Spinal cord (tissue), 10 donors: ENCODE measurements around the gene CYB5A. TPM values are rescaled to one million over a fixed set of nuclear protein-coding genes. Genes with fewer than 3 reads are reported as not detected.
"Not testable (repeated sequence)": the region's sequence is repeated elsewhere in the genome, so short reads cannot be mapped to it uniquely, and the experiment has no call there.

Experiments
- DNase-seq, 6 donors: peaks; one replicate each; pipeline versions ENCODE4 v3.0.0 to v3.0.0-alpha.2; 2013 to 2015; ENCODE audit warnings: low spot score in 6 of 6, low read depth in 4 of 6
- H3K27ac ChIP-seq: one replicate; pipeline ENCODE4 v1.5.1; 2013; ENCODE audit warnings: low read depth, low read length, control low read depth
- H3K27me3 ChIP-seq: one replicate; pipeline ENCODE4 v1.6.1; 2013; ENCODE audit warnings: low read length; ENCODE audit not compliant: control insufficient read depth, insufficient read depth
- H3K36me3 ChIP-seq: one replicate; pipeline ENCODE4 v1.6.1; 2013; ENCODE audit warnings: low read length; ENCODE audit not compliant: control insufficient read depth, insufficient read depth
- H3K4me1 ChIP-seq: one replicate; pipeline ENCODE4 v1.6.1; 2013; ENCODE audit warnings: low read length; ENCODE audit not compliant: control insufficient read depth, insufficient read depth
- H3K4me3 ChIP-seq: one replicate; pipeline ENCODE4 v1.5.1; 2013; ENCODE audit warnings: low read depth, low read length, control low read depth
- H3K9me3 ChIP-seq: one replicate; pipeline ENCODE4 v1.6.1; 2013; ENCODE audit warnings: low read length; ENCODE audit not compliant: control insufficient read depth, insufficient read depth
- WGBS: methylation state at CpG from one replicate; pipeline ENCODE4 v1.1.5; 2013; ENCODE audit warnings: missing lambda C conversion rate; ENCODE audit not compliant: insufficient coverage; 5-methylcytosine and 5-hydroxymethylcytosine counted together
- polyA plus RNA-seq, 2 donors: library from polyadenylated mRNA; unstranded; fragments of 120-200 nt; gene quantifications; one replicate each; pipeline ENCODE4 v1.2.1, GENCODE V29; 2013; ENCODE audit not compliant: insufficient read length in 2 of 2
- total RNA-seq, 2 donors: library from RNA; depleted of rRNA in 1 of 2; stranded (reverse); fragments of 120-200 nt in 1 of 2; fragments of >200 nt in 1 of 2; gene quantifications; one replicate each; pipeline versions ENCODE4 v1.2.3 to v1.2.4, GENCODE V29; 2013 to 2014
- donor health status: healthy.

CYB5A gene
- total and polyA plus RNA-seq, 4 donors = 36.2 to 95.7 (median 63.4) TPM

- Histone ChIP-seq H3K9me3 (no peaks in the 10 kb centered on the region), H3K27me3 (no peaks in the 10 kb centered on the region), H3K27ac (no peak overlapping the region), H3K36me3 (peaks cover 2% of the 10 kb centered on the region), H3K4me1 (peaks cover 16% of the 10 kb centered on the region), H3K4me3 (no peak overlapping the region)
- no peak for DNase-seq
- WGBS = 93% methylated on average over 7 of the region's 9 CpGs
Observed at GRCh38 chr18:74288730-74289129, 3.0 kb downstream of the CYB5A start.

GRCh38 chr18:74288041-74288440 is 3.7 kb downstream of the CYB5A start:
- 83% methylated on average over 3 of the region's 5 CpGs for WGBS
- Histone ChIP-seq H3K27me3 (no peaks in the 10 kb centered on the region), H3K4me3 (no peak overlapping the region), H3K9me3 (no peaks in the 10 kb centered on the region), H3K27ac (no peak overlapping the region), H3K36me3 (peaks cover 2% of the 10 kb centered on the region), H3K4me1 (peaks cover 16% of the 10 kb centered on the region)
- no peak for DNase-seq

- WGBS = no CpG with 5 or more reads among the region's 2 CpGs
- peaks cover 20% of the 10 kb centered on the region for H3K4me1 ChIP-seq
- DNase-seq = no peak
- no peak overlapping the region for H3K27ac ChIP-seq
- no peaks in the 10 kb centered on the region for H3K9me3 ChIP-seq
- H3K36me3 ChIP-seq = peaks cover 2% of the 10 kb centered on the region
- no peak overlapping the region for H3K4me3 ChIP-seq
- H3K27me3 ChIP-seq = no peaks in the 10 kb centered on the region
Observed at GRCh38 chr18:74286856-74287255, 4.9 kb downstream of the CYB5A start.

- peaks cover 21% of the 10 kb centered on the region for H3K4me1 ChIP-seq
- H3K36me3 ChIP-seq = peaks cover 2% of the 10 kb centered on the region
- H3K4me3 ChIP-seq = no peak overlapping the region
- H3K9me3 ChIP-seq = no peaks in the 10 kb centered on the region
- H3K27me3 ChIP-seq = no peaks in the 10 kb centered on the region
- H3K27ac ChIP-seq = no peak overlapping the region
- WGBS = 100% methylated on average over 1 of the region's 4 CpGs
- DNase-seq = no peak
Observed at GRCh38 chr18:74286106-74286855, 5.5 kb downstream of the CYB5A start.

- not testable (repeated sequence) for H3K4me3 ChIP-seq, H3K27ac ChIP-seq, H3K9me3 ChIP-seq, H3K27me3 ChIP-seq, H3K36me3 ChIP-seq, DNase-seq
- peaks cover 19% of the 10 kb centered on the region for H3K4me1 ChIP-seq
- WGBS = 100% methylated on average over 1 of the region's 3 CpGs
Observed at GRCh38 chr18:74285583-74285982, 6.2 kb downstream of the CYB5A start.

GRCh38 chr18:74284980-74285355 is 6.8 kb downstream of the CYB5A start:
- peaks cover 19% of the 10 kb centered on the region for H3K4me1 ChIP-seq
- no peaks in the 10 kb centered on the region for H3K27me3 ChIP-seq
- no peaks in the 10 kb centered on the region for H3K36me3 ChIP-seq
- no peak for DNase-seq
- H3K27ac ChIP-seq = no peak overlapping the region
- H3K9me3 ChIP-seq = no peaks in the 10 kb centered on the region
- no CpG with 5 or more reads among the region's 1 CpG for WGBS
- no peak overlapping the region for H3K4me3 ChIP-seq

- no peak overlapping the region for H3K4me3 ChIP-seq
- H3K27me3 ChIP-seq = no peaks in the 10 kb centered on the region
- peak in 2 of 6 donors; percentile 54 to 62 for DNase-seq
- peak overlapping the region; percentile 67 for H3K27ac ChIP-seq
- H3K36me3 ChIP-seq = no peaks in the 10 kb centered on the region
- H3K9me3 ChIP-seq = no peaks in the 10 kb centered on the region
- H3K4me1 ChIP-seq = peaks cover 19% of the 10 kb centered on the region
- WGBS = 27% methylated on average over 7 of the region's 11 CpGs
Observed at GRCh38 chr18:74284191-74284979, 7.4 kb downstream of the CYB5A start.

- Histone ChIP-seq H3K36me3 (no peaks in the 10 kb centered on the region), H3K27me3 (no peaks in the 10 kb centered on the region), H3K9me3 (no peaks in the 10 kb centered on the region), H3K27ac (no peak overlapping the region), H3K4me3 (no peak overlapping the region), H3K4me1 (peaks cover 19% of the 10 kb centered on the region)
- 83% methylated on average over 10 of the region's 10 CpGs for WGBS
- DNase-seq = no peak
Observed at GRCh38 chr18:74283646-74284045, 8.1 kb downstream of the CYB5A start.

- H3K27me3 ChIP-seq = no peaks in the 10 kb centered on the region
- no peak overlapping the region for H3K4me3 ChIP-seq
- no peaks in the 10 kb centered on the region for H3K9me3 ChIP-seq
- peaks cover 19% of the 10 kb centered on the region for H3K4me1 ChIP-seq
- 69% methylated on average over 5 of the region's 10 CpGs for WGBS
- DNase-seq = no peak
- H3K36me3 ChIP-seq = no peaks in the 10 kb centered on the region
- no peak overlapping the region for H3K27ac ChIP-seq
Observed at GRCh38 chr18:74282755-74283554, 8.8 kb downstream of the CYB5A start.
